Astrocyte (in vitro differentiated cells and primary cell): Measurements from ENCODE around the gene TIGD1.

Source experiments
- EZH2 ChIP-seq: IDR thresholded peaks from 2 replicates; pipeline ENCODE4 v1.6.1; 2012; ENCODE audit warnings: mild to moderate bottlenecking, low read length, inconsistent platforms; ENCODE audit not compliant: insufficient read depth
- TF ChIP-seq, protein P1 (sequence below): IDR thresholded peaks from 2 replicates; pipeline ENCODE4 v1.5.1; 2011; ENCODE audit warnings: low read depth, mild to moderate bottlenecking, inconsistent platforms, low read length, moderate library complexity; ENCODE audit not compliant: insufficient read depth

- TF ChIP-seq, protein P1, sequence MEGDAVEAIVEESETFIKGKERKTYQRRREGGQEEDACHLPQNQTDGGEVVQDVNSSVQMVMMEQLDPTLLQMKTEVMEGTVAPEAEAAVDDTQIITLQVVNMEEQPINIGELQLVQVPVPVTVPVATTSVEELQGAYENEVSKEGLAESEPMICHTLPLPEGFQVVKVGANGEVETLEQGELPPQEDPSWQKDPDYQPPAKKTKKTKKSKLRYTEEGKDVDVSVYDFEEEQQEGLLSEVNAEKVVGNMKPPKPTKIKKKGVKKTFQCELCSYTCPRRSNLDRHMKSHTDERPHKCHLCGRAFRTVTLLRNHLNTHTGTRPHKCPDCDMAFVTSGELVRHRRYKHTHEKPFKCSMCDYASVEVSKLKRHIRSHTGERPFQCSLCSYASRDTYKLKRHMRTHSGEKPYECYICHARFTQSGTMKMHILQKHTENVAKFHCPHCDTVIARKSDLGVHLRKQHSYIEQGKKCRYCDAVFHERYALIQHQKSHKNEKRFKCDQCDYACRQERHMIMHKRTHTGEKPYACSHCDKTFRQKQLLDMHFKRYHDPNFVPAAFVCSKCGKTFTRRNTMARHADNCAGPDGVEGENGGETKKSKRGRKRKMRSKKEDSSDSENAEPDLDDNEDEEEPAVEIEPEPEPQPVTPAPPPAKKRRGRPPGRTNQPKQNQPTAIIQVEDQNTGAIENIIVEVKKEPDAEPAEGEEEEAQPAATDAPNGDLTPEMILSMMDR = no peak
- TF ChIP-seq EZH2 = no peak
These were observed 33.9 kb upstream of the TIGD1 start for GRCh38 chr2:232584238-232584637.
